Omental fat pad (tissue), 4 donors: Measurements from ENCODE around the gene AHI1. TPM values are rescaled to one million over a fixed set of nuclear protein-coding genes. Genes with fewer than 3 reads are reported as not detected.

Source experiments
- ATAC-seq: fragments of 150-250 bp; one replicate; pipeline ENCODE4 v1.9.1; 2016; ENCODE audit warnings: mild to moderate bottlenecking, moderate library complexity; ENCODE audit not compliant: low FRiP score
- DNase-seq: peaks from one replicate; pipeline ENCODE4 v3.0.0-alpha.2; 2019; ENCODE audit warnings: low spot score
- CTCF ChIP-seq, 3 donors: fragments of 450-650 bp; IDR thresholded peaks; one replicate each; pipeline ENCODE4 v1.5.1; 2016 to 2017; ENCODE audit warnings: antibody characterized with exemption in 3 of 3, mild to moderate bottlenecking in 3 of 3, moderate library complexity in 2 of 3
- total RNA-seq, 4 donors: library from RNA; depleted of rRNA; stranded (reverse); fragments of >200 nt; gene quantifications; one replicate each; pipeline ENCODE4 v1.1.0, GENCODE V29; 2016

Gene AHI1
- total RNA-seq, 4 donors from 2014 or later: 26.3 to 59.3 (median 35.7) TPM

DNA sequence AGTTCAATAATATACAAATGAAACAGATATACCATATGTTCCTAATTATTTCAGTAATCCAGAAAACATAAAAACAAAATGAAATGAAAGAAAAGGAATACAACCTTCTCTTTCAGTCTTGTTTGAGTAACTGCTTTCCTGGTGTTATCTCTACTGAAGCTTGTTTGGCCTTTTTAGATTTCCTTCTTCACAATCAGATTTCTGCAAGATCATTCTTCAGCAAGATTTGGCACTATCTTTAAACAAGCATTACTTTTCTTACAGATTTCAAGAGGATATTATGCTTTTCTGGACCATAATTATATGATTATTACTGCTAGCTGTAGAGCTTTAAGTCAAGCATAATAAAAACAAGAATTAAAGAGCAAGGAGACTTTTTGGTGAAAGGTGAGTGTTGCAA, 196.2 kb downstream of the AHI1 start:
- DNase-seq (no peak), ATAC-seq (no peak)
- TF ChIP-seq CTCF (IDR thresholded peaks at IDR 0.05): no peak

- no peak for ATAC-seq
- TF ChIP-seq CTCF (IDR thresholded peaks at IDR 0.05): no peak
- no peak for DNase-seq
Measured at GRCh38 chr6:135300576-135300975, 197.0 kb downstream of the AHI1 start.

DNA sequence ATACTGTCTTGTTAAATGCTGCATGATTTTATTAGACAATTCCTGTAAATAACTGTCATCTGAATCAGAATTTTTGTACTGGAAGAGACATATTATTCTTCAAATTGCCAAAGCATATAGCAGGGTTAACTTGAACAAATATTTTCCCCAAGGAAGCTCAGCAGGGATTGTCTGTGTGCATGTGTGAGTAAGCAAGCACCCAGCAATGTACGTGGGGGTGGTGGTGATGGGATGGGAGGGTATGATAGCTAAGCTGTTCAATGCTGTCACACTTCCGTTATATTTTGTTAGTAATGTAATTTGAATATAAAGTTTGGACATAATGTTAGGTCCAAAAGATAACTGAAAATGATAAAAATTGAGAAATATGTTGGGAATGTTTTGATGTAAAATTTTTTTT, 198.3 kb downstream of the AHI1 start:
- ATAC-seq (no peak), DNase-seq (no peak)
- no peak for TF ChIP-seq CTCF (IDR thresholded peaks at IDR 0.05)

DNA sequence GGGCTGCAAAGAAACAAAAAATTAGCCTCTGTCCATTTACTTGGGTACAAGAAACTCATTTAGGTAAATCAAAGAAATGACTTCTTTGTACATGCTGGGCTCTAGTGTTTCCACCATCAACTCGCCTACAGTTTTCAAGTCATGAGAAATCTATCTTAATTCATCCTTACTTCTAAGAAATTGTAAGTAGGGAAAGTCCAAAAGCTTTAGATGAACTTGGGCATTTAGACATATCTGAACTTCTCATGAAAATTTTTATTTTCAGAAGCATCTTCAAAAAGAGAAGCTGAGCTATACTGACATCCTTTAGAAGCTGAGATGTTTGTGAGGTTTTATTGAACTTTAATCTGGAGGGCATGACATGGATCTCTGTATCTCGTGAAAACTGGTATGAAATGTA, 199.1 kb downstream of the AHI1 start:
- no peak for ATAC-seq
- no peak for TF ChIP-seq CTCF (IDR thresholded peaks at IDR 0.05)
- DNase-seq: no peak

- no peak for DNase-seq
- TF ChIP-seq CTCF (IDR thresholded peaks at IDR 0.05): no peak
- no peak for ATAC-seq
Measured at GRCh38 chr6:135296715-135297114, 200.8 kb downstream of the AHI1 start.

- ATAC-seq (no peak), DNase-seq (no peak)
- no peak for TF ChIP-seq CTCF (IDR thresholded peaks at IDR 0.05)
Measured at GRCh38 chr6:135295085-135295484, 202.5 kb downstream of the AHI1 start.

DNA sequence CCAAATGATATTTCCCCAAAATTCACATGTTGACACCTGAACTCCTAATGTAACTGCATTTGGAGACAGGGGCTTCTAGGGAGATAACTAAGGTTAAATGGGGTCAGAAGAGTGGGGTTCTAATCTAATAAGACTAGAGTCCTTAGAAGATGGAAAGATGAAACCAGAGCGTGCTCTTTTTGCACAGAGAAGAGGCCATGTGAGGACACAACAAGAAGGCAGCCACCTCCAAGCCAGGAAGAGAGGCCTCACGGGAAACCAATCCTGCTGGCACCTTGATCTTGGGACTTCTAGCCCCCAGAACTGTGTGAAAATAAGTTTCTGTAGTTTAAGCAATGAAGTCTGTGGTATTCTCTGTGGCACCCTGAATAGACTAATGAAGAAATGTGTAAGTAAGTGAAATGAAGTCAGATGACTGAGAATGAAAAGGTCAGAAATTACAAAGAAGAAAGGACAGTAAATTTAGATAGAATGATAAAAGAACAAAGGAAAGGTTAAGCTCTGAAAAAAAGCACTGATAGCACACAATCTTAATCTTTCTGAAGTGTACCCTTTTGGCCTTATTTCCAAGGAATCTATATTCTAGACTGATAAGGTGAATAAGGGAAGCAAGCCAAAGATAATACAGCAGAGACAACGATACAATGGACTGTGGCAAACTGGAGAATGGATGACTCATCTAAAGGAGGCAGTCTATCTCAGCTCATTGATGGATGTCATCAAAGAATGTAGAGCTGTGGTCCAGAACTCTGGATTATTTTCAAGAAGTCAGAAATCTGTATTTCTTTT, 206.1 kb downstream of the AHI1 start:
- TF ChIP-seq CTCF (IDR thresholded peaks at IDR 0.05): no peak
- no peak for ATAC-seq

More for the DNA sequence above, 206.1 kb downstream of the AHI1 start:
- DNase-seq: no peak
